Neuronal stem cell (in vitro differentiated cells): Measurements from ENCODE around the gene PATL1.
A peak's percentile ranks its signal among the peaks of the same experiment; 100 is the strongest.

ENCODE experiments used
- DNase-seq: peaks from one replicate; pipeline ENCODE4 v3.0.0-alpha.2; 2013; ENCODE audit warnings: low spot score
- H2AFZ ChIP-seq: one replicate; pipeline ENCODE4 v1.6.1; 2013; ENCODE audit warnings: mild to moderate bottlenecking, low read length, inconsistent platforms
- H2AK5ac ChIP-seq: 2 replicates; pipeline ENCODE4 v1.6.1; 2013; ENCODE audit warnings: low read depth, mild to moderate bottlenecking, inconsistent platforms, low read length, moderate library complexity, mixed read lengths
- H2BK120ac ChIP-seq: 2 replicates; pipeline ENCODE4 v1.6.1; 2013; ENCODE audit warnings: low read depth, mild to moderate bottlenecking, inconsistent platforms, low read length, moderate library complexity, mixed read lengths
- H2BK12ac ChIP-seq: one replicate; pipeline ENCODE4 v1.6.1; 2013; ENCODE audit warnings: low read length, inconsistent platforms
- H2BK15ac ChIP-seq: 2 replicates; pipeline ENCODE4 v1.6.1; 2013; ENCODE audit warnings: mild to moderate bottlenecking, low read length, inconsistent platforms, mixed read lengths
- H2BK5ac ChIP-seq: one replicate; pipeline ENCODE4 v1.6.1; 2013; ENCODE audit warnings: inconsistent platforms, mild to moderate bottlenecking, low read length, moderate library complexity
- H3K14ac ChIP-seq: one replicate; pipeline ENCODE4 v1.6.1; 2013; ENCODE audit warnings: low read length, inconsistent platforms
- H3K18ac ChIP-seq: 2 replicates; pipeline ENCODE4 v1.6.1; 2013; ENCODE audit warnings: low read length, inconsistent platforms
- H3K23ac ChIP-seq: 2 replicates; pipeline ENCODE4 v1.6.1; 2013; ENCODE audit warnings: low read depth, mild to moderate bottlenecking, mixed read lengths, low read length, inconsistent platforms; ENCODE audit not compliant: poor library complexity
- H3K27ac ChIP-seq: replicated peaks from 3 replicates; pipeline ENCODE4 v1.5.1; 2013; ENCODE audit warnings: low read length, inconsistent platforms
- H3K27me3 ChIP-seq, 3 experiments: 2 replicates each; pipeline ENCODE4 v1.6.1; 2013; ENCODE audit warnings: low read length in 3 of 3, mild to moderate bottlenecking in 2 of 3, inconsistent platforms in 1 of 3, low read depth in 1 of 3, mixed read lengths in 1 of 3, moderate library complexity in 1 of 3; ENCODE audit not compliant: control insufficient read depth in 3 of 3, insufficient read depth in 3 of 3
- H3K36me3 ChIP-seq, 2 donors: replicated peaks in 1 of 2; 2 replicates each; pipeline ENCODE4 v1.6.1; 2013; ENCODE audit warnings: low read length in 2 of 2; ENCODE audit not compliant: control insufficient read depth in 2 of 2, insufficient read depth in 2 of 2
- H3K4ac ChIP-seq: 2 replicates; pipeline ENCODE4 v1.6.1; 2013; ENCODE audit warnings: inconsistent platforms, mild to moderate bottlenecking, low read length, moderate library complexity
- H3K4me1 ChIP-seq, 2 donors: 1 replicate in 1 of 2; 2 replicates in 1 of 2; pipeline ENCODE4 v1.6.1; 2013; ENCODE audit warnings: low read length in 2 of 2, low read depth in 1 of 2; ENCODE audit not compliant: control insufficient read depth in 2 of 2, insufficient read depth in 1 of 2
- H3K4me2 ChIP-seq: one replicate; pipeline ENCODE4 v1.6.1; 2013; ENCODE audit warnings: mild to moderate bottlenecking, low read length, inconsistent platforms; ENCODE audit not compliant: insufficient read depth, poor library complexity, severe bottlenecking
- H3K4me3 ChIP-seq, 2 donors: 2 replicates each; pipeline ENCODE4 v1.5.1; 2013; ENCODE audit warnings: low read length in 2 of 2, mild to moderate bottlenecking in 2 of 2, inconsistent platforms in 1 of 2, moderate library complexity in 1 of 2
- H3K79me1 ChIP-seq: one replicate; pipeline ENCODE4 v1.6.1; 2013; ENCODE audit warnings: low read depth, mild to moderate bottlenecking, inconsistent platforms, low read length, moderate library complexity
- H3K9ac ChIP-seq: one replicate; pipeline ENCODE4 v1.6.1; 2013; ENCODE audit warnings: mild to moderate bottlenecking, low read depth, low read length, inconsistent platforms; ENCODE audit not compliant: poor library complexity
- H3K9me3 ChIP-seq, 2 donors: replicated peaks in 1 of 2; 2 replicates each; pipeline versions ENCODE3 to v1.6.1; 2013; ENCODE audit warnings: low read length in 2 of 2, mild to moderate bottlenecking in 2 of 2, inconsistent platforms in 1 of 2, low read depth in 1 of 2, mixed read lengths in 1 of 2, moderate library complexity in 1 of 2; ENCODE audit not compliant: control insufficient read depth in 2 of 2, insufficient read depth in 1 of 2
- H4K8ac ChIP-seq: one replicate; pipeline ENCODE4 v1.6.1; 2013; ENCODE audit warnings: low read depth, mild to moderate bottlenecking, inconsistent platforms, low read length, moderate library complexity
- H4K91ac ChIP-seq: one replicate; pipeline ENCODE4 v1.6.1; 2013; ENCODE audit warnings: low read length, low read depth, mild to moderate bottlenecking, inconsistent platforms; ENCODE audit not compliant: poor library complexity
- WGBS, 2 donors: extraction: QIAGEN DNeasy Blood & Tissue Kit; methylation state at CpG; one replicate each; pipeline ENCODE4 v1.1.7; 2013; ENCODE audit warnings: missing lambda C conversion rate in 2 of 2, mixed read lengths in 1 of 2; ENCODE audit not compliant: insufficient read length in 2 of 2, insufficient replicate concordance in 1 of 2; ENCODE audit errors: extremely low coverage in 2 of 2; 5-methylcytosine and 5-hydroxymethylcytosine counted together

The PATL1 gene

DNA sequence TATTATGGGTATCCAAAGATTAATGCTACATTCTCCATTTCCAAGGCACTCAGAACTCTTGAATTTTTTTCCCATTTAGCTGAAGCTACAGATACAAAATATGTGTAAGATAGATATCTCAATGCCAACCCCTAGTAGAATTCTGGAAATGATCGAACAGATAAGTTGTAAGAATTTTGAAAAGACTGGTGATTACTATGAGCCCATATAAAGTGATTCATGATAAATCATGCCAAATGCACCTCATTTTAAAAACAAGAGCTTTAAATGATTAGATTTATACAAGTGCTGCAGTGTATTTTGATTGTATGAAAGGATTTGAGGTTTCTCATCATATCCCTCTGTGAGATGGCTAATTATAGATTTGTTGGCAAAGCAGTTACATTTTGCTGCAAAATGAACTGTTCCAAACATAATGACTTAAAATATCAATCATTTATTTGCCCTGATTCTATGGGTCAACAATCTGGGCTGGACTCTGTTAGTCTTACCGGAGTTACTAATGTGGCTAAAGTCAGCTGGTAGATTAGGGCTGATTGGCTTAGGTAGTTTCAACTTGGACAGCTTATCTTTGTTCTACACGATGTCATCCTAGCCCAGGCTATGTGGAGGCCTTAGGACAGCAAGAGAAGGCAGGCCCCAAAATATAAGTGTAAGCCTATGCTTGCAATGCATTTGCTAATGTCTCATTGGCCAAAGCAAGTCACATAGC lies 41.5 kb upstream of the PATL1 start:
- Histone ChIP-seq H2BK120ac (no peak overlapping the region), H3K9me3 (peaks cover 0 to 4% of the 10 kb centered on the region in 2 donors), H3K27me3 (peaks cover 0 to 9% (median 0%) of the 10 kb centered on the region in 3 experiments), H2BK5ac (no peak overlapping the region), H3K14ac (no peak overlapping the region), H3K4ac (no peak overlapping the region), H2AFZ (no peak overlapping the region), H3K23ac (no peak overlapping the region), H3K79me1 (no peaks in the 10 kb centered on the region), H4K91ac (no peak overlapping the region), H3K36me3 (no peaks in the 10 kb centered on the region), H3K4me1 (no peaks in the 10 kb centered on the region), H4K8ac (no peak overlapping the region), H3K27ac (no peak overlapping the region), H3K4me3 (no peak overlapping the region), H2BK12ac (no peak overlapping the region), H2AK5ac (no peak overlapping the region), H3K9ac (no peak overlapping the region), H3K4me2 (no peak overlapping the region), H2BK15ac (no peak overlapping the region), H3K18ac (no peak overlapping the region)
- WGBS, 2 donors: no CpG with 5 or more reads among the region's 3 CpGs
- DNase-seq: no peak

- H3K4me2 ChIP-seq: no peak overlapping the region
- H4K8ac ChIP-seq: no peak overlapping the region
- no peak overlapping the region for H3K4ac ChIP-seq
- no peak overlapping the region for H2BK12ac ChIP-seq
- no CpG with 5 or more reads among the region's 1 CpG for WGBS, 2 donors
- H3K14ac ChIP-seq: no peak overlapping the region
- peaks cover 0 to 3% (median 0%) of the 10 kb centered on the region in 3 experiments for H3K27me3 ChIP-seq
- no peaks in the 10 kb centered on the region for H3K4me1 ChIP-seq
- H2BK5ac ChIP-seq: no peak overlapping the region
- H2BK15ac ChIP-seq: no peak overlapping the region
- no peak overlapping the region for H3K4me3 ChIP-seq
- H2AK5ac ChIP-seq: no peak overlapping the region
- peaks cover 0 to 4% of the 10 kb centered on the region in 2 donors for H3K9me3 ChIP-seq
- H3K79me1 ChIP-seq: no peaks in the 10 kb centered on the region
- no peak overlapping the region for H3K9ac ChIP-seq
- no peak overlapping the region for H2AFZ ChIP-seq
- H3K18ac ChIP-seq: no peak overlapping the region
- no peak overlapping the region for H3K23ac ChIP-seq
- H2BK120ac ChIP-seq: no peak overlapping the region
- no peaks in the 10 kb centered on the region for H3K36me3 ChIP-seq
- H3K27ac ChIP-seq: no peak overlapping the region
- DNase-seq: no peak
- H4K91ac ChIP-seq: no peak overlapping the region
Observed at GRCh38 chr11:59708537-59708936, 39.7 kb upstream of the PATL1 start.

DNA sequence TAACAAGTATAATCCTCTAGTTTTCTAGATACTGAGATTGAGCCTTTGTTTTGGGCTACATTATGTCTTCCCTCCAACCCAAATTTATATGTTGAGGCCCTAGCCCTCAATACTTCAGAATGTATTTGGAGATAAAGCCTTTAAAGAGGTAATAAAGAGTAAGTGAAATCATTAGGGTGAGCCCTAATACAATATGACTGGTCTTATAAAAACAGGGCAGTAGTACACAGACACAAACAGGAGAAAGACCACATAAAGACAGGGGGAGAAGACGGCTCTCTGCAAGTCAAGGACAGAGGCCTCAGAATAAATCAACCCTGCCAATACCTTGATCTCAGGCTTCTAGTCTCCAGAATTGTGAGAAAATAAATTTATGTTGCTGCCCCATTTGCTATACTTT lies 38.5 kb upstream of the PATL1 start:
- no peak overlapping the region for H3K14ac ChIP-seq
- no peak overlapping the region for H3K4me2 ChIP-seq

GRCh38 chr11:59706518-59707285 lies 37.9 kb upstream of the PATL1 start:
- DNase-seq: no peak
- no peak overlapping the region for H3K23ac ChIP-seq
- no peak overlapping the region for H4K8ac ChIP-seq
- H3K27me3 ChIP-seq: peaks cover 0 to 3% (median 0%) of the 10 kb centered on the region in 3 experiments
- H2BK5ac ChIP-seq: no peak overlapping the region
- no peaks in the 10 kb centered on the region for H3K4me1 ChIP-seq
- H3K4me2 ChIP-seq: no peak overlapping the region
- no peaks in the 10 kb centered on the region for H3K79me1 ChIP-seq
- H3K9me3 ChIP-seq: no peaks in the 10 kb centered on the region
- no peak overlapping the region for H3K9ac ChIP-seq
- H4K91ac ChIP-seq: no peak overlapping the region
- no peak overlapping the region for H3K18ac ChIP-seq
- no peaks in the 10 kb centered on the region for H3K36me3 ChIP-seq
- no peak overlapping the region for H3K14ac ChIP-seq
- H2BK12ac ChIP-seq: no peak overlapping the region
- no peak overlapping the region for H3K4me3 ChIP-seq
- no peak overlapping the region for H2AK5ac ChIP-seq
- no peak overlapping the region for H2BK120ac ChIP-seq
- H2AFZ ChIP-seq: peak overlapping the region; percentile 74
- no peak overlapping the region for H3K4ac ChIP-seq
- no peak overlapping the region for H2BK15ac ChIP-seq
- WGBS, 2 donors: no CpG with 5 or more reads among the region's 5 CpGs
- H3K27ac ChIP-seq: no peak overlapping the region

More for the DNA sequence above, 38.5 kb upstream of the PATL1 start:
- WGBS, 2 donors: no CpG with 5 or more reads among the region's 1 CpG
- Histone ChIP-seq H3K23ac (no peak overlapping the region), H2AFZ (peak overlapping the region; percentile 74), H3K4ac (no peak overlapping the region), H3K4me1 (no peaks in the 10 kb centered on the region), H3K36me3 (no peaks in the 10 kb centered on the region), H3K27me3 (peaks cover 0 to 3% (median 0%) of the 10 kb centered on the region in 3 experiments), H4K91ac (no peak overlapping the region), H2BK12ac (no peak overlapping the region), H2BK120ac (no peak overlapping the region), H3K27ac (no peak overlapping the region), H3K79me1 (no peaks in the 10 kb centered on the region), H3K4me3 (no peak overlapping the region), H3K9ac (no peak overlapping the region), H2BK5ac (no peak overlapping the region), H3K9me3 (no peaks in the 10 kb centered on the region), H2BK15ac (no peak overlapping the region), H3K18ac (no peak overlapping the region), H2AK5ac (no peak overlapping the region), H4K8ac (no peak overlapping the region)
- DNase-seq: no peak
